IMR-90 (cell line): ENCODE measurements around the gene MRPL34. TPM values are rescaled to one million over a fixed set of nuclear protein-coding genes. Genes with fewer than 3 reads are reported as not detected.

Source experiments
- ATAC-seq: fragments of 200-7000 bp; cut with Tn5 transposase; 2 replicates; pipeline ENCODE4 v1.9.1; 2020; ENCODE audit warnings: low read depth, mild to moderate bottlenecking, moderate library complexity
- BruUV-seq: library from RNA; stranded (reverse); fragments of 400-500 nt; replicated peaks from 2 replicates; lab custom pipeline; 2021; lab: Mats Ljungman, UMichigan
- CTCF ChIA-PET: fragments of 300-600 bp; formaldehyde crosslinking; extraction: SDS; loops from one replicate; lab custom pipeline; 2021; ENCODE audit warnings: antibody characterized with exemption; lab: Yijun Ruan, JAX
- POLR2A ChIA-PET: fragments of 300-600 bp; sonication (Branson Sonifier 250); formaldehyde crosslinking; loops from one replicate; lab custom pipeline; 2022; ENCODE audit warnings: antibody characterized with exemption; ENCODE audit not compliant: unreplicated experiment; lab: Charles Lee
- DNase-seq: peaks from one replicate; pipeline ENCODE4 v3.0.0; 2013
- H2AFZ ChIP-seq: replicated peaks from 2 replicates; pipeline ENCODE3; 2013; ENCODE audit warnings: low read length, mild to moderate bottlenecking; ENCODE audit not compliant: poor library complexity
- H2AK5ac ChIP-seq: 2 replicates; pipeline ENCODE4 v1.6.1; 2013; ENCODE audit warnings: low read depth, low read length, inconsistent platforms
- H2AK9ac ChIP-seq: replicated peaks from 2 replicates; pipeline ENCODE3; 2013; ENCODE audit warnings: mild to moderate bottlenecking, low read depth, low read length, moderate library complexity; ENCODE audit not compliant: poor library complexity
- H2BK120ac ChIP-seq: 2 replicates; pipeline ENCODE4 v1.6.1; 2013; ENCODE audit warnings: low read depth, low read length, inconsistent platforms
- H2BK15ac ChIP-seq: 3 replicates; pipeline ENCODE4 v1.6.1; 2013; ENCODE audit warnings: low read depth, low read length, inconsistent platforms
- H2BK20ac ChIP-seq: 2 replicates; pipeline ENCODE4 v1.6.1; 2013; ENCODE audit warnings: low read depth, mild to moderate bottlenecking, inconsistent platforms, low read length, moderate library complexity
- H2BK5ac ChIP-seq: 2 replicates; pipeline ENCODE4 v1.6.1; 2013; ENCODE audit warnings: mild to moderate bottlenecking, low read depth, low read length, inconsistent platforms; ENCODE audit not compliant: poor library complexity, severe bottlenecking
- H3K14ac ChIP-seq: replicated peaks from 2 replicates; pipeline ENCODE4 v1.6.1; 2013; ENCODE audit warnings: low read depth, low read length, inconsistent platforms
- H3K18ac ChIP-seq: 2 replicates; pipeline ENCODE4 v1.6.1; 2013; ENCODE audit warnings: low read depth, low read length, control low read depth
- H3K23ac ChIP-seq: 2 replicates; pipeline ENCODE4 v1.6.1; 2013; ENCODE audit warnings: low read depth, low read length, inconsistent platforms
- H3K27ac ChIP-seq: 2 replicates; pipeline ENCODE4 v1.5.1; 2013; ENCODE audit warnings: mild to moderate bottlenecking, control low read depth, low read length; ENCODE audit not compliant: insufficient read depth
- H3K27me3 ChIP-seq: 2 replicates; pipeline ENCODE4 v1.6.1; 2013; ENCODE audit warnings: low read length; ENCODE audit not compliant: control insufficient read depth, insufficient read depth
- H3K36me3 ChIP-seq: 2 replicates; pipeline ENCODE4 v1.6.1; 2013; ENCODE audit warnings: low read length, mixed read lengths; ENCODE audit not compliant: control insufficient read depth, insufficient read depth
- H3K4ac ChIP-seq: 2 replicates; pipeline ENCODE4 v1.6.1; 2013; ENCODE audit warnings: low read depth, low read length, inconsistent platforms
- H3K4me1 ChIP-seq: 2 replicates; pipeline ENCODE4 v1.6.1; 2013; ENCODE audit warnings: low read length, mixed read lengths; ENCODE audit not compliant: control insufficient read depth, insufficient read depth
- H3K4me2 ChIP-seq: 2 replicates; pipeline ENCODE4 v1.6.1; 2013; ENCODE audit warnings: low read depth, mild to moderate bottlenecking, control low read depth, low read length, moderate library complexity
- H3K4me3 ChIP-seq: 2 replicates; pipeline ENCODE4 v1.5.1; 2013; ENCODE audit warnings: low read depth, mild to moderate bottlenecking, control low read depth, low read length, moderate library complexity; ENCODE audit not compliant: insufficient read depth
- H3K56ac ChIP-seq: 2 replicates; pipeline ENCODE4 v1.6.1; 2013; ENCODE audit warnings: low read length, inconsistent platforms; ENCODE audit not compliant: insufficient read depth; ENCODE audit errors: extremely low read depth
- H3K79me1 ChIP-seq, 2 experiments: 2 replicates each; pipeline ENCODE4 v1.6.1; 2013; ENCODE audit warnings: low read length in 2 of 2, inconsistent platforms in 1 of 2, low read depth in 1 of 2
- H3K9ac ChIP-seq: 2 replicates; pipeline ENCODE4 v1.6.1; 2013; ENCODE audit warnings: low read depth, low read length, control low read depth
- H3K9me1 ChIP-seq: 2 replicates; pipeline ENCODE4 v1.6.1; 2013; ENCODE audit warnings: low read length, inconsistent platforms; ENCODE audit not compliant: insufficient read depth
- H3K9me3 ChIP-seq: 2 replicates; pipeline ENCODE4 v1.6.1; 2013; ENCODE audit warnings: low read length; ENCODE audit not compliant: control insufficient read depth, insufficient read depth
- H4K20me1 ChIP-seq: 2 replicates; pipeline ENCODE4 v1.6.1; 2013; ENCODE audit warnings: low read length, inconsistent platforms; ENCODE audit not compliant: insufficient read depth
- H4K5ac ChIP-seq: 2 replicates; pipeline ENCODE4 v1.6.1; 2013; ENCODE audit warnings: mild to moderate bottlenecking, low read depth, low read length, control low read depth
- H4K8ac ChIP-seq, 2 experiments: 2 replicates each; pipeline ENCODE4 v1.6.1; 2013; ENCODE audit warnings: low read depth in 2 of 2, low read length in 2 of 2, control low read depth in 1 of 2, inconsistent platforms in 1 of 2
- H4K91ac ChIP-seq: 2 replicates; pipeline ENCODE4 v1.6.1; 2013; ENCODE audit warnings: low read depth, low read length, inconsistent platforms; ENCODE audit not compliant: insufficient read depth
- BHLHE40 ChIP-seq: fragments of 150-350 bp; IDR thresholded peaks from 2 replicates; pipeline ENCODE4 v1.6.1; 2016; ENCODE audit warnings: mild to moderate bottlenecking, low read depth, low read length
- CEBPB ChIP-seq: IDR thresholded peaks from 2 replicates; pipeline ENCODE4 v1.6.1; 2012; ENCODE audit warnings: low read depth, low read length, improper control_type of control experiment
- CHD1 ChIP-seq: IDR thresholded peaks from 2 replicates; pipeline ENCODE4 v1.6.1; 2012; ENCODE audit warnings: low read depth, low read length, improper control_type of control experiment
- CTCF ChIP-seq: conservative IDR thresholded peaks from 2 replicates; pipeline ENCODE4 v1.5.1; 2012; ENCODE audit warnings: mild to moderate bottlenecking, low read depth, low read length, improper control_type of control experiment
- MAFK ChIP-seq: IDR thresholded peaks from 2 replicates; pipeline ENCODE4 v1.6.1; 2012; ENCODE audit warnings: low read depth, low read length, improper control_type of control experiment
- NFE2L2 ChIP-seq: fragments of 150-350 bp; IDR thresholded peaks from 2 replicates; pipeline ENCODE4 v1.6.1; 2016; ENCODE audit warnings: low read depth, mild to moderate bottlenecking, low read length
- POLR2A ChIP-seq: IDR thresholded peaks from 2 replicates; pipeline ENCODE4 v1.6.1; 2012; ENCODE audit warnings: mild to moderate bottlenecking, low read depth, low read length
- RAD21 ChIP-seq: IDR thresholded peaks from 2 replicates; pipeline ENCODE4 v1.6.1; 2012; ENCODE audit warnings: low read length, improper control_type of control experiment
- RCOR1 ChIP-seq: IDR thresholded peaks from 2 replicates; pipeline ENCODE4 v1.6.1; 2012; ENCODE audit warnings: mild to moderate bottlenecking, low read length, improper control_type of control experiment; ENCODE audit not compliant: insufficient replicate concordance
- SMC3 ChIP-seq: fragments of 150-350 bp; IDR thresholded peaks from 2 replicates; pipeline ENCODE4 v1.6.1; 2016; ENCODE audit warnings: low read depth, mild to moderate bottlenecking, antibody characterized with exemption, low read length, moderate library complexity
- USF2 ChIP-seq: fragments of 150-350 bp; IDR thresholded peaks from 2 replicates; pipeline ENCODE4 v1.6.1; 2017; ENCODE audit warnings: mild to moderate bottlenecking, antibody characterized with exemption, low read length, low read depth
- WGBS, 2 experiments: methylation state at CpG; one replicate each; pipeline versions ENCODE4 v1.1.5 to v1.1.7; 2013; ENCODE audit warnings: missing lambda C conversion rate in 2 of 2; ENCODE audit not compliant: insufficient read length in 1 of 2; ENCODE audit errors: extremely low coverage in 2 of 2; 5-methylcytosine and 5-hydroxymethylcytosine counted together
- dilution Hi-C: fragments of 300-500 bp; cut with HindIII; formaldehyde crosslinking; loops from one replicate; pipeline ENCODE4 v1.14.3; 2018; ENCODE audit warnings: low sequenced_read_pairs; ENCODE audit not compliant: unreplicated experiment
- in situ Hi-C: fragments of 300-500 bp; cut with MboI; formaldehyde crosslinking; loops from 3 replicates; pipeline ENCODE4 v1.14.3; 2019; ENCODE audit warnings: low sequenced_read_pairs, inconsistent platforms, mixed read lengths
- intact Hi-C: fragments of 100-400 bp; cut with micrococcal nuclease; formaldehyde crosslinking; loops from 2 replicates; pipeline ENCODE4 v1.10.0; 2022
- polyA plus RNA-seq, 3 experiments: library from polyadenylated mRNA; depleted of rRNA; stranded (reverse); fragments of >200 nt; gene quantifications; 2 replicates each; pipeline ENCODE4 v1.2.3, GENCODE V29; 2012; ENCODE audit warnings: low replicate concordance in 1 of 3
- total RNA-seq: library from RNA; depleted of rRNA; stranded (reverse); fragments of >200 nt; gene quantifications from 2 replicates; pipeline ENCODE4 v1.2.3, GENCODE V29; 2012

The MRPL34 gene
- total and polyA plus RNA-seq, 2 of the 4 experiments (the other 2 are of a cell fraction): 7.3 to 37.0 TPM

- no peak for TF ChIP-seq BHLHE40
Measured at GRCh38 chr19:17302391-17303166, 3.1 kb upstream of the MRPL34 start (continued).

- DNase-seq: peak; percentile 94
- no peak within 1 kb of the TSS for H3K23ac ChIP-seq
- dilution Hi-C loops (no loop called here), in situ Hi-C loops (no loop called here), intact Hi-C loops (loop anchor here (1.0 kb wide), 1 partner anchor 11 kb away; no protein-coding TSS in a partner anchor)
- CTCF ChIA-PET: no interaction called here
- H2AK9ac ChIP-seq: peak within 1 kb of the TSS; percentile 90
- H3K27ac ChIP-seq: peak within 1 kb of the TSS; percentile 23
- peak within 1 kb of the TSS; percentile 76 for H4K5ac ChIP-seq
- H3K4me1 ChIP-seq: peaks cover 8% of the 10 kb centered on the region
- H3K14ac ChIP-seq: peak within 1 kb of the TSS; percentile 66
- peak within 1 kb of the TSS; percentile 61 for H3K4me3 ChIP-seq
- peak within 1 kb of the TSS; percentile 90 for H3K4me2 ChIP-seq
- peak within 1 kb of the TSS; percentile 35 for H3K9ac ChIP-seq
- 0 out of 3 replicates have a peak within 1 kb of the TSS, but pooled peaks have one; percentile 71 for H2BK15ac ChIP-seq
- ATAC-seq: peak; percentile 89
- peak within 1 kb of the TSS; percentile 68; the same call in 1 of the 2 replicates for H3K4ac ChIP-seq
- H3K18ac ChIP-seq: 0 out of 2 replicates have a peak within 1 kb of the TSS, but pooled peaks have one; percentile 2
- WGBS, 2 experiments: 1% methylated on average over 43 of the region's 52 CpGs; no CpG with 5 or more reads in 1 of the 2 experiments
- no peaks in the 10 kb centered on the region for H4K20me1 ChIP-seq
- H2AFZ ChIP-seq: peak within 1 kb of the TSS; percentile 90
- peak within 1 kb of the TSS; percentile 66 for H4K91ac ChIP-seq
- peak within 1 kb of the TSS; percentile 53; the same call in 1 of the 2 replicates for H2BK120ac ChIP-seq
- peaks cover 21 to 48% of the 10 kb centered on the region in 2 experiments for H3K79me1 ChIP-seq
- H3K27me3 ChIP-seq: no peaks in the 10 kb centered on the region
- peak within 1 kb of the TSS; percentile 90 for H2AK5ac ChIP-seq
- no peak within 1 kb of the TSS; the same call in 1 of the 2 replicates for H2BK20ac ChIP-seq
- peak within 1 kb of the TSS; percentile 96 for H4K8ac ChIP-seq
- POLR2A ChIA-PET: no interaction called here
- peaks cover 6% of the 10 kb centered on the region for H3K36me3 ChIP-seq
- BruUV-seq: no TSS peak
- H3K56ac ChIP-seq: 0 out of 2 replicates have a peak within 1 kb of the TSS, but pooled peaks have one; percentile 37
- peak within 1 kb of the TSS; percentile 55 for H2BK5ac ChIP-seq
- H3K9me1 ChIP-seq: peaks cover 19% of the 10 kb centered on the region
- H3K9me3 ChIP-seq: peaks cover under 1% of the 10 kb centered on the region; the same call in 1 of the 2 replicates
- peak; percentile 51 for TF ChIP-seq CTCF
- peak; percentile 89 for TF ChIP-seq USF2
- TF ChIP-seq CEBPB: no peak
- TF ChIP-seq MAFK: no peak
- TF ChIP-seq NFE2L2: no peak
- TF ChIP-seq CHD1: no peak
- TF ChIP-seq RCOR1: no peak
- TF ChIP-seq SMC3: no peak
- TF ChIP-seq RAD21: 0 out of 2 replicates have a peak, but pooled peaks have one; percentile 10
- TF ChIP-seq POLR2A: no peak
Measured at GRCh38 chr19:17303167-17303939, 2.3 kb upstream of the MRPL34 start, which contains the start of gene ABHD8. Gene ABHD8 (minus strand): TSS chr19:17303425. CDS start chr19:17301616, 1,809 bp downstream.
